MM.1S (cell line): ENCODE results near the gene SLC4A8.

Source experiments
- EZH2 ChIP-seq: fragments of 300-600 bp; sonication (generic); optimal IDR thresholded peaks from 2 replicates; pipeline ENCODE3; 2017; ENCODE audit warnings: low read depth, mild to moderate bottlenecking, antibody characterized with exemption, low read length, mixed read lengths
- EZH2phosphoT487 ChIP-seq: fragments of 300-600 bp; sonication (generic); IDR thresholded peaks from 2 replicates; pipeline ENCODE4 v1.6.1; 2018; ENCODE audit warnings: antibody characterized with exemption, low read length

GRCh38 chr12:51374856-51375255 lies 49.8 kb upstream of the SLC4A8 start:
- TF ChIP-seq EZH2phosphoT487 (no peak), EZH2 (no peak)
